Measurements from ENCODE around the gene KRTAP2-1. TPM values are rescaled to one million over a fixed set of nuclear protein-coding genes. Genes with fewer than 3 reads are reported as not detected.
A peak's percentile ranks its signal among the peaks of the same experiment; 100 is the strongest.
"Not testable (repeated sequence)": the region's sequence is repeated elsewhere in the genome, so short reads cannot be mapped to it uniquely, and the experiment has no call there.

Gene KRTAP2-1
- total RNA-seq, 1 donor from 2014 or later = not detected

GRCh38 chr17:41054025-41054424 is 6.9 kb upstream of the KRTAP2-1 start:
- DNase-seq (ENCODE audit: extremely low spot score, unreplicated experiment) = no peak
- peaks cover 4% of the 10 kb centered on the region for H3K36me3 Mint-ChIP-seq (ENCODE audit: unreplicated experiment)
- no peak overlapping the region for H3K4me3 Mint-ChIP-seq (ENCODE audit: unreplicated experiment)
- no peak for TF ChIP-seq CTCF (IDR thresholded peaks at IDR 0.05)
- peaks cover 11% of the 10 kb centered on the region for H3K4me1 Mint-ChIP-seq (ENCODE audit: unreplicated experiment)
- H3K9me3 Mint-ChIP-seq (ENCODE audit: unreplicated experiment) = peaks cover 10% of the 10 kb centered on the region
- H3K27ac Mint-ChIP-seq (ENCODE audit: unreplicated experiment) = no peak overlapping the region
- no peaks in the 10 kb centered on the region for H3K27me3 Mint-ChIP-seq (ENCODE audit: unreplicated experiment)

GRCh38 chr17:41052566-41052965 is 5.5 kb upstream of the KRTAP2-1 start:
- DNase-seq (ENCODE audit: extremely low spot score, unreplicated experiment) = no peak
- no peak for TF ChIP-seq CTCF (IDR thresholded peaks at IDR 0.05)
- H3K4me3 Mint-ChIP-seq (ENCODE audit: unreplicated experiment) = no peak overlapping the region
- no peaks in the 10 kb centered on the region for H3K27me3 Mint-ChIP-seq (ENCODE audit: unreplicated experiment)
- no peak overlapping the region for H3K27ac Mint-ChIP-seq (ENCODE audit: unreplicated experiment)
- H3K9me3 Mint-ChIP-seq (ENCODE audit: unreplicated experiment) = peaks cover 10% of the 10 kb centered on the region
- peaks cover 4% of the 10 kb centered on the region for H3K36me3 Mint-ChIP-seq (ENCODE audit: unreplicated experiment)
- H3K4me1 Mint-ChIP-seq (ENCODE audit: unreplicated experiment) = peaks cover 23% of the 10 kb centered on the region

DNA sequence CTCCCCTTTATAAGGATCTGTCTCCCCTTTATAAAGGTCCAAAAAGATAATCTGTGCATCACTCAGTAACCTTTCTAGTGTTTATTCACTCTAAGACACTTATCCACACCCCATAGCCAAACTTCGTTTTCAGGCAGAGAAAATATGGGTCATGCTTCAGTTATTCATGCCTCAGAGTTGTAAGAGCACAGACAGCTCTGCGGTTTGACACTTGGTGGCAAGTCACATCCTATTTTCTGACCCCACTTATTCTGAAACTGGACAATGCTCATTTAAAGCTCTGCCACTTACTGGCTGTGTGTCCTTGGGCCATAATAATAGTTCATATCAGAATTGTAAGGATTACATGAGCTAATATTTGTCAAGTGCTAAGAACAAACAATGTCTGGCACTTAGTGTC is 2.0 kb upstream of the KRTAP2-1 start:
- TF ChIP-seq CTCF (IDR thresholded peaks at IDR 0.05) = no peak
- Mint-ChIP-seq H3K4me1 (ENCODE audit: unreplicated experiment) (peaks cover 24% of the 10 kb centered on the region), H3K36me3 (ENCODE audit: unreplicated experiment) (peaks cover 4% of the 10 kb centered on the region), H3K9me3 (ENCODE audit: unreplicated experiment) (peaks cover 4% of the 10 kb centered on the region), H3K27me3 (ENCODE audit: unreplicated experiment) (no peaks in the 10 kb centered on the region), H3K27ac (ENCODE audit: unreplicated experiment) (peak overlapping the region; percentile 87), H3K4me3 (ENCODE audit: unreplicated experiment) (no peak overlapping the region)
- DNase-seq (ENCODE audit: extremely low spot score, unreplicated experiment) = no peak

DNA sequence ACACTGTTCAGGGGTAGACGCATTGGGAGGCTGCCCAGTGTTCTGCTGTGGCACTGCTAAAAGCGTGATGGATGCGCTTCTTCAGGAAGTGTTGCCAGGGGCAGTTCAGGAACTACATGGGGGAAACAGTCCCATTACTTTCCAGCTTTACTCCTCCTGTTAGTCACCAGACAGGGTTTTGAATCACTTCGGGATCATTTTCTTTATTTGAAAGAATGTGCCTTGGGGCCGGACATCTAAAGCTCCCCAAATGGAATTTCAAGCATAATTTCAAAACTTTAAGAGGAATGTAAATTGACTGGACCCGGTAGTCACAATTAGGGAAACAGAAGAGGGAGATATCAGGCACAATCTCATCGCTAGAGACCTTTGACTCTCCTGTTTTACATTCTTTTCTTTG is 1.3 kb upstream of the KRTAP2-1 start:
- DNase-seq (ENCODE audit: extremely low spot score, unreplicated experiment) = no peak
- no peaks in the 10 kb centered on the region for H3K27me3 Mint-ChIP-seq (ENCODE audit: unreplicated experiment)
- H3K4me3 Mint-ChIP-seq (ENCODE audit: unreplicated experiment) = no peak overlapping the region
- TF ChIP-seq CTCF (IDR thresholded peaks at IDR 0.05) = no peak
- H3K9me3 Mint-ChIP-seq (ENCODE audit: unreplicated experiment) = peaks cover 7% of the 10 kb centered on the region
- H3K27ac Mint-ChIP-seq (ENCODE audit: unreplicated experiment) = peak overlapping the region; percentile 87
- peaks cover 25% of the 10 kb centered on the region for H3K4me1 Mint-ChIP-seq (ENCODE audit: unreplicated experiment)
- peaks cover 2% of the 10 kb centered on the region for H3K36me3 Mint-ChIP-seq (ENCODE audit: unreplicated experiment)

- Mint-ChIP-seq H3K4me1 (ENCODE audit: unreplicated experiment) (peaks cover 6% of the 10 kb centered on the region), H3K4me3 (ENCODE audit: unreplicated experiment) (no peak overlapping the region), H3K36me3 (ENCODE audit: unreplicated experiment) (no peaks in the 10 kb centered on the region), H3K27ac (ENCODE audit: unreplicated experiment) (no peak overlapping the region), H3K9me3 (ENCODE audit: unreplicated experiment) (peaks cover 18% of the 10 kb centered on the region), H3K27me3 (ENCODE audit: unreplicated experiment) (no peaks in the 10 kb centered on the region)
- DNase-seq (ENCODE audit: extremely low spot score, unreplicated experiment) = no peak
- TF ChIP-seq CTCF (IDR thresholded peaks at IDR 0.05) = no peak
These were observed 4.2 kb downstream of the KRTAP2-1 start for GRCh38 chr17:41042953-41043352.

DNA sequence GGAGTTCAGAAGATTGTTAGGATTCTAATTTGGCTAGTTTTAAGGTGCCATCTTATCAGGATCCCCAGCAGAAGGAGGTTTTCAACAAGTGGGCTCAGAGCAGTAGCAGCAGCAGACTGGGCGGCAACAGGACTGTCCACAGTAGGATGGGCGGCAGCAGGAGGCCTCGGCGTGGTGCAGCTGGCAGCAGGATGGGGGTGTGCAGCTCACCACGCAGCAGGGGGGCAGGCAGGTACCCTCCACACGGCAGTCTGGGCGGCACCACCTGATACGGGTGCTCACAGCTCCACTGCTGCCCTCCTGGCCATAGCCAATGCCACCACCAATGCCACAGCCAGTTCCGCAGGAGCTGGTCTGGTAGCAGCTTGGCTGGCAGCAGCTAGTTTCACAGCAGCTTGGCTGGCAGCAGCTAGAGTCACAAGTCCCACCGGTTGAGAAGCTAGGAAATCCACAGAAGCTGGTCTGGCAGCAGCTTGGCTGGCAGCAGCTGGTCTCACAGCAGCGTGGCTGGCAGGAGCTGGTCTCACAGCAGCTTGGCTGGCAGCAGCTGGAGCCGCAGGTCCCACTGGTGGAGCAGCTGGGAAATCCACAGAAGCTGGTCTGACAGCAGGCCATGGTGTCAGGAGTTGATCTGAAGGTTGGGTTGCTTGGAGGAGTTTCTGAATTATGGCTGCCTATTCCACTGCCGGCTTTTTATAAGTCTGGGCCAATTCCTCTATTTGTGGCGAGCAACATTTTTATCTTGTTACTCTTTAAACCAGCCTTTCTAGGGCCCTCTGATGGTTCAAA is 6.1 kb downstream of the KRTAP2-1 start, which contains the start of gene KRTAP1-1:
TSS of gene KRTAP1-1 (minus strand) at position 668 of the 789 bp plus-strand sequence. CDS start at position 615, 53 bp downstream.
- not testable (repeated sequence) for H3K27ac Mint-ChIP-seq (ENCODE audit: unreplicated experiment); DNase-seq (ENCODE audit: extremely low spot score, unreplicated experiment); H3K36me3 Mint-ChIP-seq (ENCODE audit: unreplicated experiment); H3K4me3 Mint-ChIP-seq (ENCODE audit: unreplicated experiment); H3K4me1 Mint-ChIP-seq (ENCODE audit: unreplicated experiment); H3K27me3 Mint-ChIP-seq (ENCODE audit: unreplicated experiment)
- peaks cover 18% of the 10 kb centered on the region for H3K9me3 Mint-ChIP-seq (ENCODE audit: unreplicated experiment)

All from osteocyte (in vitro differentiated cells).